Urinary bladder (tissue), 4 donors: ENCODE data around the gene CDA. TPM values are rescaled to one million over a fixed set of nuclear protein-coding genes. Genes with fewer than 3 reads are reported as not detected.
A peak's percentile ranks its signal among the peaks of the same experiment; 100 is the strongest.

Experiments
- DNase-seq: peaks from one replicate; pipeline ENCODE4 v3.0.0-alpha.2; 2015; ENCODE audit errors: extremely low spot score
- H3K27ac ChIP-seq: one replicate; pipeline ENCODE4 v1.5.1; 2013; ENCODE audit warnings: low read depth, mild to moderate bottlenecking, moderate library complexity
- H3K36me3 ChIP-seq: one replicate; pipeline ENCODE4 v1.6.1; 2013; ENCODE audit warnings: mild to moderate bottlenecking, moderate library complexity; ENCODE audit not compliant: insufficient read depth
- H3K4me1 ChIP-seq: one replicate; pipeline ENCODE4 v1.6.1; 2013; ENCODE audit warnings: mild to moderate bottlenecking, moderate library complexity; ENCODE audit not compliant: insufficient read depth
- H3K4me3 ChIP-seq: one replicate; pipeline ENCODE4 v1.5.1; 2013; ENCODE audit warnings: low read depth, low read length
- WGBS: extraction: QIAGEN DNeasy Blood & Tissue Kit; methylation state at CpG from one replicate; pipeline ENCODE4 v1.1.7; 2013; 5-methylcytosine and 5-hydroxymethylcytosine counted together
- polyA plus RNA-seq: library from polyadenylated mRNA; stranded (reverse); fragments of 200-250 nt; gene quantifications from one replicate; pipeline ENCODE4 v1.2.3, GENCODE V29; 2013
- total RNA-seq: library from RNA; depleted of rRNA; stranded (reverse); fragments of >200 nt; gene quantifications from one replicate; pipeline ENCODE4 v1.2.3, GENCODE V29; 2014
- donor health status: healthy with polysubstance abuse.
- donor health status: healthy.

Gene CDA
- total and polyA plus RNA-seq, 2 donors: 0.53 to 5.1 TPM

DNA sequence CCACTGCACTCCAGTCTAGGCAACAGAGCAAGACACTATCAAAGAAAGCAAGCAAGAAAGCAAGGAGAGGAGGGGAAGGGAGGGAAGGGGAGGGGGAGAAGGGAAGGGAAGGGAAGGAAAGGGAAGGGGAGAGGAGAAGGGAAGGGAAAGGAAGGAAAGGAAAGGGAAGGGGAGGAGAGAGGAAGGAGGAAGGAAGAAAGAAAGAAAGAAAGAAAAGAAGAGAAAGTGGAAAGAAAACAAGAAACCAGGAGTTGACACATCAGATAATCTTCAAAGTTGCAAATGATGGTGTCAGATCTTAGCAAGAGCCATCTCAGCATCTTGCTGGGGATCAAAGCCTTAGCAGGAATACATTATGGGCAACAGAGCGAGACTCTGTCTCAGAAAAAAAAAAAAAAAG lies 14.9 kb upstream of the CDA start:
- no peaks in the 10 kb centered on the region for H3K4me1 ChIP-seq
- H3K27ac ChIP-seq: no peak overlapping the region
- no peaks in the 10 kb centered on the region for H3K36me3 ChIP-seq
- DNase-seq: no peak
- WGBS: 74% methylated on average over 1 of the region's 1 CpG
- H3K4me3 ChIP-seq: no peak overlapping the region

DNA sequence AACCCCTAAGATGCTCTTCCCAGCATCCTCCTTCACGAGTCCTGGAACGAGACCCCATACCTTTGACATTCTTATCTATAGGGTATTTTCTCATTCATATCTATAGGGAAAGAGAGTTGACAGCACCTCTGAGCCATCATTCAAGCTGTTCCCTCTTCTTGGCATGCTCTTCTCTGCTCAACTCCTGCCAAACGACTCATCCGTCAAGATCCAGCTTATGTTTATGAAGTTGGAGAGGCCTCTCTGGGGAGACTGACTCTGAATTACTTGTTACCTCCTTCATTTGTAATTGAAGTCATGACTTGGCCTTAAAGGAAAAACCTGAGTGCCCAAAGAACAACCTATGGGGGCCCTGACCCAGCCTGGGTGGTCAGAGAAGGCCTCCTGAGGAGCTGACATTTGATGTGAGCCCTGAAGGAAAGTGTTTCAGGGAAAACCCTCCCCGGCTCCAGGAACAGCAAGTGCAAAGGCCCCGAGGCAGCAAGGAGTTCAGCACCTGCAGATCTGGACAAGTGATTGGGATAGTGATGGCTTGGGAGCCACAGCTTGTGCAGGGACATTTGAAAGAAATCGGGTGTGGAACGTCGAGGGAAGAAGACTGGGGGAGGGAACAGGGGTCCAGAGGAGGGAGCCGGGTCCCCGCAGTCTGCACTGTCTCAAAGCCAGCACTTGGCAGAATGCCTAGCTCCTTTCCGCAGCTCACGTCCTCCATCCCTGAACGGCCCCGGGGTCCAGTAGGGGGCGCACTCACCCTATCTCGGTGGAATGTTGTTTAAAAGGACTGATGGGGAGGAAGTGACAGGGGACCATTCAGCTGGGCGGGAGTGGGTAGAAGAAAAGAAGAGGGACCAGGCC lies 14.0 kb upstream of the CDA start:
- Histone ChIP-seq H3K4me3 (no peak overlapping the region), H3K4me1 (no peaks in the 10 kb centered on the region), H3K27ac (no peak overlapping the region), H3K36me3 (no peaks in the 10 kb centered on the region)
- no peak for DNase-seq
- 19% methylated on average over 18 of the region's 18 CpGs for WGBS

DNA sequence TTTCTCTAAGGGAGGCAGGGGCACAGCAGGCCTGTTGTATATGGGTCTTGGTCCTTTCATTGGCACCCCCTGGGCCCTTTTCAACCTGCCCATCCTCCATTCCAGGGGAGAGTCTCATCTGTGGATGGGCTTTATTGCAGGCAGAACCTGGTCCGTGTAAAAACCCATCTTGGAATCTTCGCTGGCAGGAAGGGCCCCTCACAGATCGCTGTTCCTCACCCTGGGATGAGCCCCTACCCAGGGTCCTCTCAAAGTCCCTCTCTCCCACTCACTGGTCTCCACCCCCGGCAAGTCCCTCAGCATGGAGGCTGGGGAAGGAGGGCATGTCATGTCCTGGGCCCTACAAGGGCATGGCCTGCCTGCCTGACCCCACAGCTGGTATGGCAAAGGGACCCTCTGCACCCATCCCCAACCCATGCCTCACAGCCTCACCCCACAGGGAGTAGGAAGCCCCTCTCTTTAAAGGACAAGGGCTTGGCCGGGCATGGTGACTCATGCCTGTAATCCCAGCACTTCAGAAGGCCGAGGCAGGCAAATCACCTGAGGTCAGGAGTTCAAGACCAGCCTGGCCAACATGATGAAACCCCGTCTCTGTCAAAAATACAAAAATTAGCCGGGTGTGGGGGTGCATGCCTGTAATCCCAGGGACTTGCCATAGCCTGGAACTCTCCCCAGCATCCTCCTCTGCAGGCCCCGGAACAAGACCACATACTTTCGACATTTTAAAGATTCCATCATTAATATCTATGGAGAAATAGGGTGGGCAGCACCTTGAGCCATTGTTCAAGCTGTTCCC lies 13.2 kb upstream of the CDA start:
- no peak for DNase-seq
- Histone ChIP-seq H3K36me3 (no peaks in the 10 kb centered on the region), H3K4me3 (no peak overlapping the region), H3K27ac (no peak overlapping the region), H3K4me1 (no peaks in the 10 kb centered on the region)
- 60% methylated on average over 10 of the region's 10 CpGs for WGBS

DNA sequence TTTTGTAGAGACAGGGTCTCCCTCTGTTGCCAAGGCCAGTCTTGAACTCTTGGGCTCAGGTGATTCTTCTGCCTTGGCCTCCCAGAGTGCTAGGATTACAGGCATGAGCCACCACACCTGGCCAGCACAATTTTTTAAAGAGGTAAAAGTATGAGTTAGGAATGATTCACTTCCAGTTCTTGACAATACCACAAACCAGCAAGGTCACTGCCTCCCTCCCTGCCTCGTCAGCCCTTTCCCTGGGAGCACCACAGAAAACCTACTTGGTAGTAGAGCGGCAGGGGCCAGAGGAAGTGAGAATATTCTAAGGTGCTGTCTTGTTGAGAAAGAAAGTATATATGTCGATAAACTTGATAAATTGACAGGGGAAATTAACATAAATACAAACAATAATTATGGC lies 10.8 kb upstream of the CDA start:
- WGBS: 84% methylated on average over 3 of the region's 3 CpGs
- no peak overlapping the region for H3K27ac ChIP-seq
- H3K4me3 ChIP-seq: no peak overlapping the region
- DNase-seq: no peak
- no peaks in the 10 kb centered on the region for H3K4me1 ChIP-seq
- H3K36me3 ChIP-seq: no peaks in the 10 kb centered on the region

DNA sequence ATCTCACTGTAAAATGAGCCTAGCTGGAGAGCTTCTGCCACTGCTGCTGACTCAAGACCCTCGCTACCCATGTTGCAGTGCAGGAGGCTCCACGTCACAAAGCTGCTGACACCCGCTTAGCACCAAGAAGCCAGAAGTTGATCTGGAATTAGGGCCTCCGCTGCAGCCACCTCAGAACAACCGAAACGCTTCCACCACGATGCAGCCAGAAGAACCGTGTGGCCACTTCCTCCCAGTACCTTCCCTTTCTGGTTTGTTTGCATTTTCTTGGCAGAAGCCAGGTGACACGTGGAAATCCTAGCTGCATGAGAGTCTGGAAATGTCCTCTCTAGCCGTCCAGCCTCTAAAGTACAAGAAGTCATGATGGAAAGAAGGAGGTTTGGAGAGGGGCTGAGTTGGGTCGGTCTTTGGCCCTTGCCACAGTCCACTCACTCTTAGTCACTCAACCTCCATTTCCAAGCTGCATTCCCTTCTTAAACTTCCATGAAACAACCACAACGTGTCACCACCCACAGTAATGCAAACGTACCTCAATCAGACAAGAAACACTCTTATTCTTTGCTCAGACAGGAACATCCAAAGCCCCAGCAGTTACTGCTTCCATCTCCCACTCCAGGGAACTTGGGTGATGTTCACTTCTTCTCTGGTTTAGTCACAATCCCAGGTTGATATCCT lies 10.0 kb upstream of the CDA start:
- no peak for DNase-seq
- no peak overlapping the region for H3K4me3 ChIP-seq
- H3K4me1 ChIP-seq: no peaks in the 10 kb centered on the region
- WGBS: 74% methylated on average over 13 of the region's 13 CpGs
- H3K36me3 ChIP-seq: no peaks in the 10 kb centered on the region
- H3K27ac ChIP-seq: no peak overlapping the region

DNA sequence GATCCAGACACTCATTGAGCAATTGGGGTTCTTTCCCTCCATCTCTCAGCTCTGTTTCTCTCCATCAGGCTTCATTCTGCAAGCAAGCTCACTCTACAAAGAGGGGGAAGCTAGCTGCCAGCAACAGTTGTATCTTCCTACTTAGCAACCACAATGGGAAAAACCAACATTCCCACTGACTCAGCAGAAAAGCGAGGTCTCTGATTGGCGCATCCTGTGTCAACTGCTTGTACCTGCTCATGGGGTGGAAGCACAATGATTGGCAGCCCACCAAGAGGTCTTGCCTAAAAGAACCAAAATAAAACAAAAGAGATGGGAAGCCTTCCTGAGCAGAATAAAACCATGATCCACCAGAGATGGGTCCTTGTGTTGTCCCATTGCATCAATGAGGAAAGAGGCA lies 4.0 kb upstream of the CDA start:
- H3K4me1 ChIP-seq: no peaks in the 10 kb centered on the region
- 75% methylated on average over 2 of the region's 2 CpGs for WGBS
- no peaks in the 10 kb centered on the region for H3K36me3 ChIP-seq
- no peak overlapping the region for H3K4me3 ChIP-seq
- no peak overlapping the region for H3K27ac ChIP-seq
- DNase-seq: no peak

DNA sequence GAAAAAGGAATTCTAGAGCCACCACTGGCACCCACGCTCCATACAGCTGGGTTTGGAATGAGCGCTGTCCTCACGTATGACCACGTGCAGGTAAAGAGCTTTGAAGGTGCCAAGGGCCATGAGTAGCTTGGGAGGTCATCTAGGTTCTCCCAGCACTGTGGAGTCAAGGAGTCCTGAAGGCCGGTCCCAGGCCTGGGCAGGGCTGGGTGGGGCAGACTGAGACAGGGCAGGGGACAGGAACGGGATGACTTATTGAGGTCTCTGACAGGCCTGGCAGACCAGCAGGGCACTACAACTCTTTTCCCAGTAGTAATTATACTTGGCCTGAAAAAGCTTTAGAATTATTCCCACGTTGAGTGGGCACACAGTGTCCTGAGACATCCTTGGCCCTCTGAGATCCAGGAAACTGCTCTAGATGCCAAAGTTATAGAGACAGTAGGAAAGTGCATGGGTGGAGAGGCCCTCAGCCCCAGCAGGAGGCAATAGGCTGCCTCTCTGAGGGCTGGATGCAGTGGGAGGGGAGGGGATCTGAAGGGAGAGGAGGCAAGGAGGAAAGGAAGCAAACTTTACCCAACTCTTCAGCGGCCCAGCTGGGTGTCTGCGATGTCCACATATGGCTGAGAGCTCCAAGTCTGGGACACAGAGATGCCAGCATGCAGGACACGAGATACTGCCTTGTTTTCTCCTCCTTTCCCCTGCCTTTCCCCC lies 1.8 kb upstream of the CDA start:
- no peak overlapping the region for H3K4me3 ChIP-seq
- H3K4me1 ChIP-seq: no peaks in the 10 kb centered on the region
- no peak overlapping the region for H3K27ac ChIP-seq
- 73% methylated on average over 10 of the region's 10 CpGs for WGBS
- DNase-seq: no peak
- H3K36me3 ChIP-seq: no peaks in the 10 kb centered on the region

DNA sequence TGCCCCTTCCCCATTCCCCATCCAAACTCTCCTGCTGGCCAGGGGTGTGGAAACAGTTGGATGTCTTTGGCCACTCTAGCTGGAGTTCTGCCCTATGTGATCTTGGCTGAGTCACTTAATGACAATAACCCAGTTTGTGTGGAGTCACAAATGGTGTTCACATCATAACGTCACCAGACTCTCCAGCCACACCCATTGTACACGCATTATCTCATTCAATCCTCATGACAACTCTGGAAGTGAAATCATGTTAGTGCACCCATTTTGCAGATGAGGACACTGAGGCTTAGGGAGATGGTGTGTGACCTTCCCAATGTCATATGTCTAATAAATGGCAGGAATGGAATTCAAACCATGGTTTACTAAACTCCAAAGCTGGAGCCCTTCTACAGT lies 1.2 kb upstream of the CDA start:
- DNase-seq: no peak
- H3K27ac ChIP-seq: no peak overlapping the region
- WGBS: 63% methylated on average over 2 of the region's 2 CpGs
- H3K4me1 ChIP-seq: no peaks in the 10 kb centered on the region
- H3K4me3 ChIP-seq: no peak overlapping the region
- no peaks in the 10 kb centered on the region for H3K36me3 ChIP-seq

DNA sequence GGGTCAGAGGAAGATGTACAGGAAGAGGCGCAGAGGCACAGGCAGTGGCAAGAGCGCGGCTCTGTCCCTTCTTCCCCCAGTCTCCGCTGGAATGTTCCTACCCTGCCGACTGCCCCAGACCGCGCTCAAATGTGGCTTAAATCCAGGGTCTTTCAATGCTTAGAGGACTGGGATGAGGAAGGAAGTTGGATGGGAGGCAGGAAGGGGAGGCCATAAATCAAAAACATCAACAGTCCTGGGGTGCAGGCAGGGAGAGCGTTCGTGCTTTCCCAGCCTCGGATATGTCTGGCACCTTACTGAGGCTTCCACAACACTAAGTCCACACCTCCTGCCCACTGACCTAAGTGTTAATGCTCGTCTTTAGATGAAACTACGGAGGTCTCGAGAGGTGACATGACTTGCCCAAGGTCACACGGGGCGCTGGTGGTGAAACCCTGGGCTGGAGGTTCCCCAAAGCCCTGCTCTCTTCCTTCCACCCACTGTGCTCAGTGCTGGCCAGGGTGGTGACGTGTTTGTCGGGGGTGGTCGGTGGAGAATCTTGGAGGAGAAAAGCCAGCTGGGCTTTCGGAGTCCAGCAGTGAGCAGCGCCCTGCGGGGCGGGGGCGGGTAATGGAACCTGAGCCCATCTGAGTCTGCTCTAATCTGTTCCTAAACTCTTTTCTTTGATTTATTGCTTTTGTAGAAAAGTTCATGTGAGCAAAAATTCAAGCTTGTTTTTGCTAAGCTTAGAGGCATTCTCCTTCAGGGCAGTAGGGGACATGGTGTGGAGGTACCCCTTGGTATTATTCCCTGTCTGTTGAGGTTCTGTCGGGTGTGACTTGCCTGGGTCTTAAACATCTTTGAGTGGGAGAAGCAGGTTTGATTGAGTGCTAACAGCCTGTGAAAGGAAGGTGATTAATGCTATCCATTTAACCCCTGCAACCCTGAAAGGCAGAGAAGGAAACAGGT lies 708 bp downstream of the CDA start:
- Histone ChIP-seq H3K4me3 (no peak overlapping the region), H3K4me1 (no peaks in the 10 kb centered on the region), H3K36me3 (no peaks in the 10 kb centered on the region), H3K27ac (no peak overlapping the region)
- WGBS: 5% methylated on average over 24 of the region's 24 CpGs
- peak; percentile 78 for DNase-seq

DNA sequence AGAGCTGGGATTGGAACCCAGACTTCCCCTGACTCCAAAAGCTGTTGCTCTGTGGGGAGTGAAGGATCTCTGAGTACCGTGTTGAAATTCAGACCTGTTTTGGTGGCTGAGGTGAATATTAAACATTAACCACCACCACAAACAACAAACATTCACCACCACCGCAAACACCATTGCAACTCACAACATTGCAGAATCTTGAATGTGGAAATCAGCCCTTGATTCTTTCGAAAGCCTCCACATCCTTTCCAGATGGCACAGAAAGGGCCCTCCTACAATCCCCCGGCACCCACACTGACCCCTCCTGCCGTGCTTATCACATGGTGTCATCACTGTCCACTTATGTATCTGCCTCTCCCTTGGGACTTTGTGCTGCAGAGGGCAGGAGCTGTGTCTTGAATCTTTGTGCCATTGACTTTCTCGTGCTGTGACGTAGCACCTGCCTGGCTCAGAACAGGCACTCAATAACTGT lies 1.4 kb downstream of the CDA start:
- Histone ChIP-seq H3K27ac (no peak overlapping the region), H3K4me3 (no peak overlapping the region), H3K4me1 (no peaks in the 10 kb centered on the region), H3K36me3 (no peaks in the 10 kb centered on the region)
- 42% methylated on average over 7 of the region's 7 CpGs for WGBS
- DNase-seq: no peak

DNA sequence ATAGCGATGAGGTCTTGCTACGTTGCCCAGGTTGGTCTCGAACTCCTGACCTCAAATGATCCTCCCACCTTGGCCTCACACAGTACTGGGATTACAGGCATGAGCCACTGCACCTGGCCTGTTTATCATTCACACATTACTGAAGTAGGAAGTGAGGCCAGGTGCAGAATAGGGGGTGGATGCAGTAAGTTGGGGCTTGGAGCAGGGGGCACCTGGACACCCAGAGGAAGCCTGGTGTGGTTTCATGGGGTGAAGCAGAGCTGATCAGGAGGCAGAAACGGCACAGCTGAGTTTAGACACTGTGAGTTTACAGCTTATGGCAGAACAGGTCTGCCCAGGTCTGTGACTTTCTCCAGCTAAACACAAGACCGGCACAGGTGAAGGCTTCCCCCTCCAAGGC lies 4.9 kb downstream of the CDA start:
- no peak overlapping the region for H3K27ac ChIP-seq
- H3K4me1 ChIP-seq: no peaks in the 10 kb centered on the region
- 83% methylated on average over 5 of the region's 5 CpGs for WGBS
- no peaks in the 10 kb centered on the region for H3K36me3 ChIP-seq
- no peak for DNase-seq
- H3K4me3 ChIP-seq: no peak overlapping the region

DNA sequence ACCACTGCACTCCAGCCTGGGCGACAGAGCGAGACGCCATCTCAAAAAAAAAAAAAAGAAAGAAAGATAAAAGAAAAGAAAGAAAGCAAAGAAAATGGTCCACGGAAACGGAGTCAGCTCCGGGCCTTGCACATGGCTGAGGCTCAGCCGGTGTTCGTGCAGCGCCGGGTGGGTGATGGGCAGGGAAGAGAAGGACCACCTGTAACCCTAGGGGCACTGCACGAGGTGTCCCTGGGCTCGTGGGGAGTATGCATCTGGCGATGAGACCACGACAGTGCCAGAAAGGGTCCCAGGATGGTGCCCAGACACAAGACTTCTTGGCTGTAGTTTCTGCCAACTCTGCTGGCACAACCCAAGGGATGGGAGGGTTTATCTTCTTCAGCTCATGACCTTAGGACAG lies 5.8 kb downstream of the CDA start:
- WGBS: 86% methylated on average over 14 of the region's 14 CpGs
- Histone ChIP-seq H3K36me3 (no peaks in the 10 kb centered on the region), H3K4me3 (no peak overlapping the region), H3K27ac (no peak overlapping the region), H3K4me1 (no peaks in the 10 kb centered on the region)
- no peak for DNase-seq
